Spleen (tissue), 7 donors: Measurements from ENCODE around the gene TRIM3.

ENCODE experiments used
- CTCF ChIP-seq, 11 experiments: fragments of 200-600 bp in 7 of 11; fragments of 450-650 bp in 4 of 11; sonication (generic) in 4 of 11; IDR thresholded peaks in 8 of 11; conservative IDR thresholded peaks in 3 of 11; 1 replicate in 7 of 11; 2 replicates in 4 of 11; pipeline versions ENCODE4 v1.4.0 to v1.8.0; 2016 to 2021; ENCODE audit warnings: antibody characterized with exemption in 11 of 11, inconsistent platforms in 4 of 11, mild to moderate bottlenecking in 1 of 11
- POLR2A ChIP-seq, 3 donors: fragments of 450-650 bp; IDR thresholded peaks; one replicate each; pipeline ENCODE4 v1.5.1; 2017; ENCODE audit warnings: antibody characterized with exemption in 3 of 3, mild to moderate bottlenecking in 1 of 3
- POLR2AphosphoS5 ChIP-seq, 3 donors: sonication (generic); formaldehyde crosslinking; IDR thresholded peaks; one replicate each; pipeline ENCODE4 v1.5.1; 2017; ENCODE audit warnings: antibody characterized with exemption in 3 of 3
- donor health status: DM: no; HTN: no; CAD: no; lungs with moderate emphysema.
- donor health status: DM: no; HTN: no; CAD: no.
- donor health status: DM: no; HTN: no; CAD: no.

GRCh38 chr11:6483015-6483414 is 9.3 kb upstream of the TRIM3 start:
- TF ChIP-seq CTCF (IDR thresholded peaks at IDR 0.05 in 8 of 11, conservative IDR thresholded peaks at IDR 0.05 in 3 of 11) (no peak), POLR2AphosphoS5 (IDR thresholded peaks at IDR 0.05) (no peak), POLR2A (IDR thresholded peaks at IDR 0.05) (no peak)
